H9 (cell line): ENCODE results near the gene TRIOBP. TPM values are rescaled to one million over a fixed set of nuclear protein-coding genes. Genes with fewer than 3 reads are reported as not detected.

Experiments
- DNase-seq: peaks from one replicate; pipeline ENCODE4 v3.0.0-alpha.2; 2017
- H2AFZ ChIP-seq: one replicate; pipeline ENCODE4 v1.6.1; 2013; ENCODE audit warnings: mild to moderate bottlenecking, low read length, control low read depth, moderate library complexity
- H2AK5ac ChIP-seq: 2 replicates; pipeline ENCODE4 v1.6.1; 2013; ENCODE audit warnings: low read length, control low read depth, mixed read lengths; ENCODE audit not compliant: insufficient read length
- H2BK120ac ChIP-seq: one replicate; pipeline ENCODE4 v1.6.1; 2013; ENCODE audit warnings: low read depth, mild to moderate bottlenecking, low read length, control low read depth, inconsistent platforms; ENCODE audit not compliant: poor library complexity, severe bottlenecking
- H2BK12ac ChIP-seq: 2 replicates; pipeline ENCODE4 v1.6.1; 2013; ENCODE audit warnings: low read length, control low read depth, mixed read lengths, low read depth; ENCODE audit not compliant: insufficient read length
- H2BK15ac ChIP-seq: 2 replicates; pipeline ENCODE4 v1.6.1; 2013; ENCODE audit warnings: low read depth, low read length, control low read depth
- H2BK20ac ChIP-seq: one replicate; pipeline ENCODE4 v1.6.1; 2013; ENCODE audit warnings: low read depth, mild to moderate bottlenecking, low read length, control low read depth, inconsistent platforms; ENCODE audit not compliant: poor library complexity, severe bottlenecking
- H2BK5ac ChIP-seq: 2 replicates; pipeline ENCODE4 v1.6.1; 2013; ENCODE audit warnings: low read length, control low read depth, mixed read lengths; ENCODE audit not compliant: insufficient read length
- H3K14ac ChIP-seq: 2 replicates; pipeline ENCODE4 v1.6.1; 2013; ENCODE audit warnings: low read length, control low read depth; ENCODE audit not compliant: insufficient read depth
- H3K18ac ChIP-seq: 2 replicates; pipeline ENCODE4 v1.6.1; 2013; ENCODE audit warnings: low read depth, mild to moderate bottlenecking, mixed read lengths, low read length, control low read depth; ENCODE audit not compliant: insufficient read length
- H3K23ac ChIP-seq: 2 replicates; pipeline ENCODE4 v1.6.1; 2013; ENCODE audit warnings: low read length, control low read depth, mixed read lengths, low read depth; ENCODE audit not compliant: insufficient read length
- H3K23me2 ChIP-seq: 2 replicates; pipeline ENCODE4 v1.6.1; 2013; ENCODE audit warnings: low read depth, mild to moderate bottlenecking, mixed read lengths, low read length, control low read depth; ENCODE audit not compliant: insufficient read length, poor library complexity, severe bottlenecking
- H3K27ac ChIP-seq: 2 replicates; pipeline ENCODE4 v1.5.1; 2013; ENCODE audit warnings: low read length, control low read depth, mixed read lengths, low read depth; ENCODE audit not compliant: insufficient read length
- H3K27me3 ChIP-seq: 2 replicates; pipeline ENCODE4 v1.6.1; 2013; ENCODE audit warnings: low read length, control low read depth, inconsistent platforms; ENCODE audit not compliant: insufficient read depth
- H3K4ac ChIP-seq: 2 replicates; pipeline ENCODE4 v1.6.1; 2013; ENCODE audit warnings: low read depth, mild to moderate bottlenecking, control low read depth, inconsistent platforms, low read length, moderate library complexity
- H3K4me1 ChIP-seq: 2 replicates; pipeline ENCODE4 v1.6.1; 2013; ENCODE audit warnings: low read length, control low read depth, inconsistent platforms; ENCODE audit not compliant: insufficient read depth
- H3K4me2 ChIP-seq: 2 replicates; pipeline ENCODE4 v1.6.1; 2013; ENCODE audit warnings: low read length, control low read depth, mixed read lengths; ENCODE audit not compliant: insufficient read length, insufficient read depth
- H3K56ac ChIP-seq: 2 replicates; pipeline ENCODE4 v1.6.1; 2013; ENCODE audit warnings: low read depth, mild to moderate bottlenecking, mixed read lengths, low read length, control low read depth; ENCODE audit not compliant: insufficient read length
- H3K79me1 ChIP-seq: 2 replicates; pipeline ENCODE4 v1.6.1; 2013; ENCODE audit warnings: low read depth, mild to moderate bottlenecking, moderate library complexity, low read length, control low read depth, inconsistent platforms; ENCODE audit not compliant: insufficient read depth, poor library complexity, severe bottlenecking
- H3K79me2 ChIP-seq: 2 replicates; pipeline ENCODE4 v1.6.1; 2013; ENCODE audit warnings: low read length, control low read depth, inconsistent platforms; ENCODE audit not compliant: insufficient read depth
- H3K9ac ChIP-seq: 2 replicates; pipeline ENCODE4 v1.6.1; 2013; ENCODE audit warnings: low read length, control low read depth, mixed read lengths; ENCODE audit not compliant: insufficient read length; ENCODE audit errors: extremely low read depth
- H3K9me3 ChIP-seq: one replicate; pipeline ENCODE4 v1.6.1; 2013; ENCODE audit warnings: low read depth, low read length, inconsistent platforms; ENCODE audit not compliant: control insufficient read depth
- H3T11ph ChIP-seq: one replicate; pipeline ENCODE4 v1.6.1; 2013; ENCODE audit warnings: mild to moderate bottlenecking, low read length, control low read depth, inconsistent platforms
- H4K20me1 ChIP-seq: one replicate; pipeline ENCODE4 v1.6.1; 2013; ENCODE audit not compliant: control insufficient read depth, insufficient read length, insufficient read depth
- H4K5ac ChIP-seq: 2 replicates; pipeline ENCODE4 v1.6.1; 2013; ENCODE audit warnings: low read depth, mild to moderate bottlenecking, mixed read lengths, low read length, control low read depth; ENCODE audit not compliant: insufficient read length
- H4K8ac ChIP-seq: replicated peaks from 2 replicates; pipeline ENCODE4 v1.6.1; 2013; ENCODE audit warnings: low read length, control low read depth, mixed read lengths, low read depth; ENCODE audit not compliant: insufficient read length
- H4K91ac ChIP-seq: 2 replicates; pipeline ENCODE4 v1.6.1; 2013; ENCODE audit warnings: low read depth, mild to moderate bottlenecking, moderate library complexity, mixed read lengths, low read length, control low read depth; ENCODE audit not compliant: insufficient read length
- H3K27ac Mint-ChIP-seq, 3 experiments: 2 replicates in 2 of 3; 3 replicates in 1 of 3; pipeline ENCODE4 v1.8.0; 2020 to 2021; ENCODE audit warnings: mixed read lengths in 3 of 3, mild to moderate bottlenecking in 1 of 3, moderate library complexity in 1 of 3
- H3K27me3 Mint-ChIP-seq: 2 replicates; pipeline ENCODE4 v1.8.0; 2021; ENCODE audit warnings: low read depth, mild to moderate bottlenecking, moderate library complexity, mixed read lengths
- H3K36me3 Mint-ChIP-seq, 3 experiments: 2 replicates in 2 of 3; 3 replicates in 1 of 3; pipeline ENCODE4 v1.8.0; 2020 to 2021; ENCODE audit warnings: low read depth in 3 of 3, mixed read lengths in 3 of 3; ENCODE audit not compliant: insufficient read depth in 1 of 3
- H3K4me1 Mint-ChIP-seq, 2 experiments: 2 replicates each; pipeline ENCODE4 v1.8.0; 2020; ENCODE audit warnings: mixed read lengths in 2 of 2
- H3K4me3 Mint-ChIP-seq, 2 experiments: 2 replicates in 1 of 2; 3 replicates in 1 of 2; pipeline ENCODE4 v1.8.0; 2020 to 2021; ENCODE audit warnings: mild to moderate bottlenecking in 2 of 2, mixed read lengths in 2 of 2, moderate library complexity in 1 of 2
- H3K9me3 Mint-ChIP-seq, 2 experiments: 2 replicates in 1 of 2; 3 replicates in 1 of 2; pipeline ENCODE4 v1.8.0; 2020; ENCODE audit warnings: mild to moderate bottlenecking in 2 of 2, mixed read lengths in 2 of 2, moderate library complexity in 1 of 2
- WGBS: extraction: QIAGEN DNeasy Blood & Tissue Kit; methylation state at CpG from one replicate; pipeline ENCODE4 v1.1.7; 2013; ENCODE audit warnings: missing lambda C conversion rate, low lambda C conversion rate, mixed read lengths; ENCODE audit not compliant: insufficient read length; ENCODE audit errors: extremely low coverage; 5-methylcytosine and 5-hydroxymethylcytosine counted together
- total RNA-seq: library from RNA; stranded (reverse); gene quantifications from 2 replicates; pipeline ENCODE4 v1.2.1, GENCODE V29; 2021
- TF ChIP-seq, protein P1 (sequence below): fragments of 200-600 bp; sonication (generic); conservative IDR thresholded peaks from 3 replicates; pipeline ENCODE4 v1.8.0; 2021; ENCODE audit warnings: antibody characterized with exemption, mild to moderate bottlenecking

The TRIOBP gene
- total RNA-seq, 1 experiment from 2014 or later, result 52.7 TPM

DNA sequence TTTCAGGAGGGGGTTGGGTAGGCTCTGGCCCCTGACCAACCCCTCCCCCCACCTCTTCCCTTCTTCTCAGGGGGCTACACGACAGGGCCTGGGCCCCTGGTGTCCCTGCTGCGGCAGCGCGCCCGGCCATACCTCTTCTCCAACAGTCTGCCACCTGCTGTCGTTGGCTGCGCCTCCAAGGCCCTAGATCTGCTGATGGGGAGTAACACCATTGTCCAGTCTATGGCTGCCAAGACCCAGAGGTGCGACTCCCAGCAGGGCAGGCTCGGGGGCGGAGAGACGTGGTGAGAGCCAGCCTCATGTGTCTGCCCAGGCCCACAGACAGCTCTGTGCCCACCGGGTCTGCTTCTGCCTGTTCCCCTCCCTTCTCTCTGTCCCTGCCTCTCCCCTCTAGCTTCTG lies 118.7 kb downstream of the TRIOBP start:
- Histone ChIP-seq H2BK12ac (no peak overlapping the region), H3K4me2 (no peak overlapping the region), H4K20me1 (no peaks in the 10 kb centered on the region), H3K27me3 (no peaks in the 10 kb centered on the region; the same call in 1 of the 2 replicates), H3K23me2 (peaks cover 11% of the 10 kb centered on the region), H3K18ac (no peak overlapping the region), H3K56ac (no peak overlapping the region), H4K8ac (no peak overlapping the region), H3K14ac (no peak overlapping the region), H2BK20ac (no peak overlapping the region), H3K9ac (no peak overlapping the region), H2BK5ac (no peak overlapping the region), H2AK5ac (no peak overlapping the region), H3K79me1 (no peaks in the 10 kb centered on the region), H3K27ac (no peak overlapping the region), H2BK15ac (no peak overlapping the region), H3K79me2 (no peaks in the 10 kb centered on the region; the same call in 1 of the 2 replicates), H3K4me1 (no peaks in the 10 kb centered on the region), H4K91ac (no peak overlapping the region), H2AFZ (no peak overlapping the region), H3K4ac (no peak overlapping the region), H4K5ac (no peak overlapping the region), H2BK120ac (no peak overlapping the region), H3K23ac (no peak overlapping the region), H3T11ph (no peak overlapping the region), H3K9me3 (no peaks in the 10 kb centered on the region)
- Mint-ChIP-seq H3K4me1 (peaks cover 9% of the 10 kb centered on the region in 2 experiments), H3K36me3 (peaks cover 7 to 21% (median 15%) of the 10 kb centered on the region in 3 experiments; a peak in 6 of 7 replicates), H3K4me3 (no peak overlapping the region), H3K27ac (no peak overlapping the region), H3K27me3 (peaks cover 19% of the 10 kb centered on the region), H3K9me3 (no peaks in the 10 kb centered on the region; a peak in 1 of 5 replicates)
- WGBS, result no CpG with 5 or more reads among the region's 12 CpGs
- TF ChIP-seq, protein P1, sequence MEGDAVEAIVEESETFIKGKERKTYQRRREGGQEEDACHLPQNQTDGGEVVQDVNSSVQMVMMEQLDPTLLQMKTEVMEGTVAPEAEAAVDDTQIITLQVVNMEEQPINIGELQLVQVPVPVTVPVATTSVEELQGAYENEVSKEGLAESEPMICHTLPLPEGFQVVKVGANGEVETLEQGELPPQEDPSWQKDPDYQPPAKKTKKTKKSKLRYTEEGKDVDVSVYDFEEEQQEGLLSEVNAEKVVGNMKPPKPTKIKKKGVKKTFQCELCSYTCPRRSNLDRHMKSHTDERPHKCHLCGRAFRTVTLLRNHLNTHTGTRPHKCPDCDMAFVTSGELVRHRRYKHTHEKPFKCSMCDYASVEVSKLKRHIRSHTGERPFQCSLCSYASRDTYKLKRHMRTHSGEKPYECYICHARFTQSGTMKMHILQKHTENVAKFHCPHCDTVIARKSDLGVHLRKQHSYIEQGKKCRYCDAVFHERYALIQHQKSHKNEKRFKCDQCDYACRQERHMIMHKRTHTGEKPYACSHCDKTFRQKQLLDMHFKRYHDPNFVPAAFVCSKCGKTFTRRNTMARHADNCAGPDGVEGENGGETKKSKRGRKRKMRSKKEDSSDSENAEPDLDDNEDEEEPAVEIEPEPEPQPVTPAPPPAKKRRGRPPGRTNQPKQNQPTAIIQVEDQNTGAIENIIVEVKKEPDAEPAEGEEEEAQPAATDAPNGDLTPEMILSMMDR, result no peak
- DNase-seq, result no peak
